ENCODE data around the gene PTPRN2. TPM values are rescaled to one million over a fixed set of nuclear protein-coding genes. Genes with fewer than 3 reads are reported as not detected.

Gene PTPRN2
- total RNA-seq, 2 experiments from 2014 or later = 0.70 TPM; not detected in 1

DNA sequence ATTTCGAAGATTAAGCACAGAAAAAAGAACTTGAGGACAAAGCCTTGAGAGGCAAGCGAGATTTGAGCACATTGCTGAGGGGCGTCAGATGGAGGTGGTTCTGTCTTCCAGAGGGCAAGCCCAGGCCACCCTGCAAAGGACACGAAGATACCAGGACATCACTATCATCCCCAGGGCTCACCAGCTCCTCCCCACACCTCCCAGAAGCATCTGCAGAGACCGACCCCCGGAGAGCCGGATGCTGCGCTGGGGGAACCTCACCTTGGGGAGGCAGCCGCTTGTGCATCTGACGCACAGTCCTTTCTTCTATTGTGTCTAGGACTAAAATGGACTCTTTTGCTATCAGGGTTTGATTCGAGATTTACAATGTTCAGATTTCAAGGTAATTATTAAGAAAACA, 991.2 kb downstream of the PTPRN2 start:
- Histone ChIP-seq H4K20me1 (ENCODE audit: insufficient read depth, low read length) (no peaks in the 10 kb centered on the region), H3K9me3 (ENCODE audit: low read length) (no peaks in the 10 kb centered on the region), H2AFZ (ENCODE audit: low read length) (no peak overlapping the region), H3K4me2 (ENCODE audit: low read length) (no peak overlapping the region), H3K9me2 (ENCODE audit: insufficient read depth, low read length) (no peaks in the 10 kb centered on the region), H3K4me3 (ENCODE audit: low read depth, low read length, poor library complexity, severe bottlenecking) (no peak overlapping the region), H3K36me3 (ENCODE audit: insufficient read depth, low read length) (no peaks in the 10 kb centered on the region), H3K27ac (ENCODE audit: low read depth, low read length, poor library complexity, severe bottlenecking) (no peak overlapping the region), H3K79me2 (ENCODE audit: insufficient read depth, low read depth, low read length) (no peaks in the 10 kb centered on the region), H3K4me1 (ENCODE audit: insufficient read depth, low read length, poor library complexity, severe bottlenecking) (no peaks in the 10 kb centered on the region)
- DNase-seq (ENCODE audit: low spot score) = no peak
- TF ChIP-seq, protein P1, sequence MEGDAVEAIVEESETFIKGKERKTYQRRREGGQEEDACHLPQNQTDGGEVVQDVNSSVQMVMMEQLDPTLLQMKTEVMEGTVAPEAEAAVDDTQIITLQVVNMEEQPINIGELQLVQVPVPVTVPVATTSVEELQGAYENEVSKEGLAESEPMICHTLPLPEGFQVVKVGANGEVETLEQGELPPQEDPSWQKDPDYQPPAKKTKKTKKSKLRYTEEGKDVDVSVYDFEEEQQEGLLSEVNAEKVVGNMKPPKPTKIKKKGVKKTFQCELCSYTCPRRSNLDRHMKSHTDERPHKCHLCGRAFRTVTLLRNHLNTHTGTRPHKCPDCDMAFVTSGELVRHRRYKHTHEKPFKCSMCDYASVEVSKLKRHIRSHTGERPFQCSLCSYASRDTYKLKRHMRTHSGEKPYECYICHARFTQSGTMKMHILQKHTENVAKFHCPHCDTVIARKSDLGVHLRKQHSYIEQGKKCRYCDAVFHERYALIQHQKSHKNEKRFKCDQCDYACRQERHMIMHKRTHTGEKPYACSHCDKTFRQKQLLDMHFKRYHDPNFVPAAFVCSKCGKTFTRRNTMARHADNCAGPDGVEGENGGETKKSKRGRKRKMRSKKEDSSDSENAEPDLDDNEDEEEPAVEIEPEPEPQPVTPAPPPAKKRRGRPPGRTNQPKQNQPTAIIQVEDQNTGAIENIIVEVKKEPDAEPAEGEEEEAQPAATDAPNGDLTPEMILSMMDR (conservative IDR thresholded peaks at IDR 0.05; ENCODE audit: low read length) = no peak
- no peak for TF ChIP-seq EZH2phosphoT487 (IDR thresholded peaks at IDR 0.05; ENCODE audit: borderline replicate concordance, low read depth, low read length)
- intact Hi-C loops (cut with micrococcal nuclease; ENCODE audit: unreplicated experiment) = no loop called here
- ChIA-PET CTCF (ENCODE audit: unreplicated experiment) (no interaction called here), POLR2A (interaction anchor here (0.6 kb wide), 1 partner anchor 1731 kb away, joined by 3 read pairs; no protein-coding TSS in a partner anchor)
- no TSS peak for BruUV-seq (replicated peaks)

- no peaks in the 10 kb centered on the region for H3K9me2 ChIP-seq (ENCODE audit: insufficient read depth, low read length)
- no peaks in the 10 kb centered on the region for H4K20me1 ChIP-seq (ENCODE audit: insufficient read depth, low read length)
- ChIA-PET POLR2A (interaction anchor here (0.5 to 0.6 kb wide), 2 partner anchors 1673 to 1731 kb away, joined by 3 read pairs; no protein-coding TSS in a partner anchor), CTCF (ENCODE audit: unreplicated experiment) (no interaction called here)
- no peaks in the 10 kb centered on the region for H3K9me3 ChIP-seq (ENCODE audit: low read length)
- H3K4me1 ChIP-seq (ENCODE audit: insufficient read depth, low read length, poor library complexity, severe bottlenecking) = no peaks in the 10 kb centered on the region
- DNase-seq (ENCODE audit: low spot score) = no peak
- no peaks in the 10 kb centered on the region for H3K79me2 ChIP-seq (ENCODE audit: insufficient read depth, low read depth, low read length)
- H3K27ac ChIP-seq (ENCODE audit: low read depth, low read length, poor library complexity, severe bottlenecking) = no peak overlapping the region
- TF ChIP-seq, protein P1 (conservative IDR thresholded peaks at IDR 0.05; ENCODE audit: low read length) = no peak
- BruUV-seq (replicated peaks) = no TSS peak
- no peak overlapping the region for H3K4me2 ChIP-seq (ENCODE audit: low read length)
- no peak overlapping the region for H3K4me3 ChIP-seq (ENCODE audit: low read depth, low read length, poor library complexity, severe bottlenecking)
- intact Hi-C loops (cut with micrococcal nuclease; ENCODE audit: unreplicated experiment) = no loop called here
- H3K36me3 ChIP-seq (ENCODE audit: insufficient read depth, low read length) = no peaks in the 10 kb centered on the region
- no peak overlapping the region for H2AFZ ChIP-seq (ENCODE audit: low read length)
These were observed 991.6 kb downstream of the PTPRN2 start for GRCh38 chr7:157596026-157596425.

GRCh38 chr7:157595086-157595855, 992.4 kb downstream of the PTPRN2 start:
- intact Hi-C loops (cut with micrococcal nuclease; ENCODE audit: unreplicated experiment) = no loop called here
- no peak overlapping the region for H2AFZ ChIP-seq (ENCODE audit: low read length)
- H3K4me2 ChIP-seq (ENCODE audit: low read length) = no peak overlapping the region
- no peak for TF ChIP-seq EZH2phosphoT487 (IDR thresholded peaks at IDR 0.05; ENCODE audit: borderline replicate concordance, low read depth, low read length)
- TF ChIP-seq, protein P1 (conservative IDR thresholded peaks at IDR 0.05; ENCODE audit: low read length) = no peak
- H3K4me3 ChIP-seq (ENCODE audit: low read depth, low read length, poor library complexity, severe bottlenecking) = no peak overlapping the region
- DNase-seq (ENCODE audit: low spot score) = no peak
- H3K27ac ChIP-seq (ENCODE audit: low read depth, low read length, poor library complexity, severe bottlenecking) = no peak overlapping the region
- no peaks in the 10 kb centered on the region for H3K79me2 ChIP-seq (ENCODE audit: insufficient read depth, low read depth, low read length)
- ChIA-PET POLR2A (interaction anchor here (0.5 kb wide), 1 partner anchor 1672 kb away, joined by 3 read pairs; no protein-coding TSS in a partner anchor), CTCF (ENCODE audit: unreplicated experiment) (no interaction called here)
- no peaks in the 10 kb centered on the region for H3K36me3 ChIP-seq (ENCODE audit: insufficient read depth, low read length)
- no peaks in the 10 kb centered on the region for H3K9me2 ChIP-seq (ENCODE audit: insufficient read depth, low read length)
- BruUV-seq (replicated peaks) = no TSS peak
- no peaks in the 10 kb centered on the region for H3K4me1 ChIP-seq (ENCODE audit: insufficient read depth, low read length, poor library complexity, severe bottlenecking)
- no peaks in the 10 kb centered on the region for H3K9me3 ChIP-seq (ENCODE audit: low read length)
- H4K20me1 ChIP-seq (ENCODE audit: insufficient read depth, low read length) = no peaks in the 10 kb centered on the region

Data from OCI-LY7 (cell line).